ENCODE results near the gene UNC5C. TPM values are rescaled to one million over a fixed set of nuclear protein-coding genes. Genes with fewer than 3 reads are reported as not detected.
"Not testable (repeated sequence)": the region's sequence is repeated elsewhere in the genome, so short reads cannot be mapped to it uniquely, and the experiment has no call there.

Gene UNC5C
- total RNA-seq, 1 experiment from 2014 or later = not detected

DNA sequence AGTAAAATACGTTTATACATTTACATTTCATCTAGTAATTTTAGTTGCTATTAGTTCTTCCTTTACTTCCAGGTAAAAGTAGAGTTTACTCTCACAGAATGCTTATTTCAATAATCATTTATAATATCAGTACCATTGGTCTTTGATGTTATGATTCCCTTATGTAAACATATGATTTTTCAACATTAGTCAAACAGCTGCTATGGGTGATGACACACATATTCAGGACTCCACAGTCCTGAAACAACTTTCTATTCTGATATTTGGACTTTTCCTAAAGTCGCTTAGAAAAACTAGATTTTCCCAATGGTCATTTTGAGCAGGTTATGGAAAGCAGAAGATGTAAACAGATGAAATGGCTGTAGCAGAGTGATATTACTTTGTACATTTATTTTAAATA, 369.8 kb downstream of the UNC5C start:
- POLR2A ChIA-PET = no interaction called here
- BruUV-seq (replicated peaks) = no TSS peak
- intact Hi-C loops (cut with micrococcal nuclease) = no loop called here
- TF ChIP-seq, protein P1, sequence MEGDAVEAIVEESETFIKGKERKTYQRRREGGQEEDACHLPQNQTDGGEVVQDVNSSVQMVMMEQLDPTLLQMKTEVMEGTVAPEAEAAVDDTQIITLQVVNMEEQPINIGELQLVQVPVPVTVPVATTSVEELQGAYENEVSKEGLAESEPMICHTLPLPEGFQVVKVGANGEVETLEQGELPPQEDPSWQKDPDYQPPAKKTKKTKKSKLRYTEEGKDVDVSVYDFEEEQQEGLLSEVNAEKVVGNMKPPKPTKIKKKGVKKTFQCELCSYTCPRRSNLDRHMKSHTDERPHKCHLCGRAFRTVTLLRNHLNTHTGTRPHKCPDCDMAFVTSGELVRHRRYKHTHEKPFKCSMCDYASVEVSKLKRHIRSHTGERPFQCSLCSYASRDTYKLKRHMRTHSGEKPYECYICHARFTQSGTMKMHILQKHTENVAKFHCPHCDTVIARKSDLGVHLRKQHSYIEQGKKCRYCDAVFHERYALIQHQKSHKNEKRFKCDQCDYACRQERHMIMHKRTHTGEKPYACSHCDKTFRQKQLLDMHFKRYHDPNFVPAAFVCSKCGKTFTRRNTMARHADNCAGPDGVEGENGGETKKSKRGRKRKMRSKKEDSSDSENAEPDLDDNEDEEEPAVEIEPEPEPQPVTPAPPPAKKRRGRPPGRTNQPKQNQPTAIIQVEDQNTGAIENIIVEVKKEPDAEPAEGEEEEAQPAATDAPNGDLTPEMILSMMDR (IDR thresholded peaks at IDR 0.05; ENCODE audit: unreplicated experiment) = no peak
- peaks cover 4% of the 10 kb centered on the region for H3K9me3 Mint-ChIP-seq (ENCODE audit: unreplicated experiment)
- no peaks in the 10 kb centered on the region for H3K4me1 Mint-ChIP-seq (ENCODE audit: insufficient read depth, unreplicated experiment)
- H3K27me3 Mint-ChIP-seq (ENCODE audit: insufficient read depth, unreplicated experiment) = no peaks in the 10 kb centered on the region
- H3K36me3 Mint-ChIP-seq (ENCODE audit: insufficient read depth, unreplicated experiment) = no peaks in the 10 kb centered on the region
- CTCF ChIA-PET = interaction anchor here (0.5 to 2.7 kb wide), 3 partner anchors 12 to 1161 kb away, joined by 3 to 8 read pairs (median 3); no protein-coding TSS in a partner anchor
- no peak for DNase-seq (ENCODE audit: unreplicated experiment)
- no peak overlapping the region for H3K27ac Mint-ChIP-seq (ENCODE audit: low read depth, unreplicated experiment)
- H3K4me3 Mint-ChIP-seq (ENCODE audit: unreplicated experiment) = no peak overlapping the region

DNA sequence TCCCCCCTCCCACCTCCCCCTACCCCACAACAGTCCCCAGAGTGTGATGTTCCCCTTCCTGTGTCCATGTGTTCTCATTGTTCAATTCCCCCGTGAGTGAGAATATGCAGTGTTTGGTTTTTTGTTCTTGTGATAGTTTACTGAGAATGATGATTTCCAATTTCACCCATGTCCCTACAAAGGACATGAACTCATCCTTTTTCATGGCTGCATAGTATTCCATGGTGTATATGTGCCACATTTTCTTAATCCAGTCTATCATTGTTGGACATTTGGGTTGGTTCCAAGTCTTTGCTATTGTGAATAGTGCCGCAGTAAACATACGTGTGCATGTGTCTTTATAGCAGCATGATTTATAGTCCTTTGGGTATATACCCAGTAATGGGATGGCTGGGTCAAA, 377.4 kb downstream of the UNC5C start:
- DNase-seq (ENCODE audit: unreplicated experiment); H3K4me3 Mint-ChIP-seq (ENCODE audit: unreplicated experiment); H3K27me3 Mint-ChIP-seq (ENCODE audit: insufficient read depth, unreplicated experiment); H3K4me1 Mint-ChIP-seq (ENCODE audit: insufficient read depth, unreplicated experiment); H3K9me3 Mint-ChIP-seq (ENCODE audit: unreplicated experiment); H3K27ac Mint-ChIP-seq (ENCODE audit: low read depth, unreplicated experiment); H3K36me3 Mint-ChIP-seq (ENCODE audit: insufficient read depth, unreplicated experiment); CTCF ChIA-PET; intact Hi-C loops (cut with micrococcal nuclease); BruUV-seq (replicated peaks); POLR2A ChIA-PET: not testable (repeated sequence)

DNA sequence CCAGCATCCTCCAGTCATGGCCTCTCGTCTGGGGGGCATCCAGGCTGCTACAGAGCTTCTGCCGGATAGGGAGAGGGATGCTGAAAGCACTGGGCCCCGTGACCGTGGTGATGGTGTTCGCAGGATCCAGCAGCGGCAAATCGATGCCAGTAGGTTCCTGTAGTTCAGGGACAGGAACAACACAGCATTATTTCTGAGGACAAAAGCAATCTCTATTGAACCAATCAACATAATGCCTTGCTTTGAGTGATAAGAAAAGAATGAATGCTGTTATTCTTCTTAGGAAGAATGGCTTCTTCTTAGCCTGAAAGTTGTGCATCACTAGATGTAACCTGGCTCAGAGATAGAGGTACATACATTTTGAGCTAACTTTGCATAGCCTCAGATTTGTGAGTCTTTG, 378.6 kb downstream of the UNC5C start:
- H3K9me3 Mint-ChIP-seq (ENCODE audit: unreplicated experiment) = peaks cover 6% of the 10 kb centered on the region
- intact Hi-C loops (cut with micrococcal nuclease) = no loop called here
- H3K27me3 Mint-ChIP-seq (ENCODE audit: insufficient read depth, unreplicated experiment) = no peaks in the 10 kb centered on the region
- H3K4me3 Mint-ChIP-seq (ENCODE audit: unreplicated experiment) = no peak overlapping the region
- ChIA-PET POLR2A (interaction anchor here (0.6 kb wide), 1 partner anchor 11 kb away, joined by 3 read pairs; no protein-coding TSS in a partner anchor), CTCF (interaction anchor here (1.3 kb wide), 2 partner anchors 13 to 1984 kb away, joined by 4 read pairs; no protein-coding TSS in a partner anchor)
- H3K36me3 Mint-ChIP-seq (ENCODE audit: insufficient read depth, unreplicated experiment) = no peaks in the 10 kb centered on the region
- no peak overlapping the region for H3K27ac Mint-ChIP-seq (ENCODE audit: low read depth, unreplicated experiment)
- no peaks in the 10 kb centered on the region for H3K4me1 Mint-ChIP-seq (ENCODE audit: insufficient read depth, unreplicated experiment)
- BruUV-seq (replicated peaks) = no TSS peak
- DNase-seq (ENCODE audit: unreplicated experiment) = no peak
- TF ChIP-seq, protein P1 (IDR thresholded peaks at IDR 0.05; ENCODE audit: unreplicated experiment) = no peak

DNA sequence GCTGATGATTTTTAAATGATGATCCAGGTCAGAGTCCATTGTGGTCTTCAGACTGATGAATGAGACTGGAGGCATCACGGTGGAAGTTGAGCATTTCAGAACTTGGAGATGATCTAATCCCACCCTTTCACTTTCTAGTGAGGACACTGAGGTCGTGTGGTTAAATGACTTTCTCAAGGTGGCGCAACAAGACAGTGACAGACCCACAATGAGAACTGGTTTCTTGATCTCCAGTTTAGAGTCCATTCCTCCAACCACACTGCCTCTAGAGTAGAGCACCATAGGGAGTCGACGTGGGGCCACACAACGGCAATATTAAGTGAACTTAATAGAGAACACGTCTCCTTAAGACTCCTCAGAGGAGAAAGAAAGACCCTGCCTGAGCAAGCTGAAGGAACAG, 381.0 kb downstream of the UNC5C start:
- Mint-ChIP-seq H3K9me3 (ENCODE audit: unreplicated experiment) (no peaks in the 10 kb centered on the region), H3K4me3 (ENCODE audit: unreplicated experiment) (no peak overlapping the region), H3K36me3 (ENCODE audit: insufficient read depth, unreplicated experiment) (peaks cover 5% of the 10 kb centered on the region), H3K27ac (ENCODE audit: low read depth, unreplicated experiment) (no peak overlapping the region), H3K27me3 (ENCODE audit: insufficient read depth, unreplicated experiment) (no peaks in the 10 kb centered on the region), H3K4me1 (ENCODE audit: insufficient read depth, unreplicated experiment) (no peaks in the 10 kb centered on the region)
- no TSS peak for BruUV-seq (replicated peaks)
- intact Hi-C loops (cut with micrococcal nuclease) = loop anchor here (2.0 kb wide), 2 partner anchors 343 to 377 kb away; no protein-coding TSS in a partner anchor
- ChIA-PET CTCF (interaction anchor here (0.5 to 2.8 kb wide), 6 partner anchors 11 to 1186 kb away, joined by 3 to 15 read pairs (median 4); no protein-coding TSS in a partner anchor), POLR2A (no interaction called here)
- DNase-seq (ENCODE audit: unreplicated experiment) = no peak
- TF ChIP-seq, protein P1 (IDR thresholded peaks at IDR 0.05; ENCODE audit: unreplicated experiment) = no peak
